Measurements from ENCODE around the gene FSIP1. TPM values are rescaled to one million over a fixed set of nuclear protein-coding genes. Genes with fewer than 3 reads are reported as not detected.

FSIP1 gene
- total RNA-seq, 1 donor from 2014 or later = 0.41 TPM

- TF ChIP-seq, protein P1, sequence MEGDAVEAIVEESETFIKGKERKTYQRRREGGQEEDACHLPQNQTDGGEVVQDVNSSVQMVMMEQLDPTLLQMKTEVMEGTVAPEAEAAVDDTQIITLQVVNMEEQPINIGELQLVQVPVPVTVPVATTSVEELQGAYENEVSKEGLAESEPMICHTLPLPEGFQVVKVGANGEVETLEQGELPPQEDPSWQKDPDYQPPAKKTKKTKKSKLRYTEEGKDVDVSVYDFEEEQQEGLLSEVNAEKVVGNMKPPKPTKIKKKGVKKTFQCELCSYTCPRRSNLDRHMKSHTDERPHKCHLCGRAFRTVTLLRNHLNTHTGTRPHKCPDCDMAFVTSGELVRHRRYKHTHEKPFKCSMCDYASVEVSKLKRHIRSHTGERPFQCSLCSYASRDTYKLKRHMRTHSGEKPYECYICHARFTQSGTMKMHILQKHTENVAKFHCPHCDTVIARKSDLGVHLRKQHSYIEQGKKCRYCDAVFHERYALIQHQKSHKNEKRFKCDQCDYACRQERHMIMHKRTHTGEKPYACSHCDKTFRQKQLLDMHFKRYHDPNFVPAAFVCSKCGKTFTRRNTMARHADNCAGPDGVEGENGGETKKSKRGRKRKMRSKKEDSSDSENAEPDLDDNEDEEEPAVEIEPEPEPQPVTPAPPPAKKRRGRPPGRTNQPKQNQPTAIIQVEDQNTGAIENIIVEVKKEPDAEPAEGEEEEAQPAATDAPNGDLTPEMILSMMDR (IDR thresholded peaks at IDR 0.05; ENCODE audit: unreplicated experiment) = no peak
- no peak for DNase-seq (ENCODE audit: low spot score)
- H3K4me3 Mint-ChIP-seq (ENCODE audit: unreplicated experiment) = no peak overlapping the region
- no peak overlapping the region for H3K27ac Mint-ChIP-seq (ENCODE audit: unreplicated experiment)
- no peaks in the 10 kb centered on the region for H3K9me3 Mint-ChIP-seq (ENCODE audit: unreplicated experiment)
- peaks cover 4% of the 10 kb centered on the region for H3K4me1 Mint-ChIP-seq (ENCODE audit: unreplicated experiment)
- no peaks in the 10 kb centered on the region for H3K36me3 Mint-ChIP-seq (ENCODE audit: low read depth, unreplicated experiment)
- no peaks in the 10 kb centered on the region for H3K27me3 Mint-ChIP-seq (ENCODE audit: unreplicated experiment)
These were observed 113.0 kb downstream of the FSIP1 start for GRCh38 chr15:39669661-39670060.

DNA sequence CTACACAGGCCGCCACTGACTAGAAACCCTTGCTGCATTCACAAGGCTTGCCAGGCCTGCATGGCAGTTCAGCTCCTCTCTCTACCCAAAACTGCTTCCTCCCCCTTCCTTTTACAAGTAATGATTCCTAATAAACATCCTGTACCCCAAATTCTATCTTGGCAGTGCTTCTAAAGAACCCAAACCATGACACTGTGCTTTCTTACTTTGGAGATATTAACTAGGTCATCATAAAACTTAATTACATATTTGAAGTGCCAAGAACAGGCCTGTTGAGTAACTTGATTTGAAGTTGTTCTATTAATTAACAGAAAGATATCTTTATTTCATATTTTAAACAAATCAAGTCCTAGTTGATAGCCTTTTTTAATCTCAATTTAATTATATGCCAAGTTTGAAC is 113.4 kb downstream of the FSIP1 start:
- H3K4me3 Mint-ChIP-seq (ENCODE audit: unreplicated experiment) = no peak overlapping the region
- H3K36me3 Mint-ChIP-seq (ENCODE audit: low read depth, unreplicated experiment) = no peaks in the 10 kb centered on the region
- no peak for DNase-seq (ENCODE audit: low spot score)
- H3K4me1 Mint-ChIP-seq (ENCODE audit: unreplicated experiment) = peaks cover 4% of the 10 kb centered on the region
- H3K9me3 Mint-ChIP-seq (ENCODE audit: unreplicated experiment) = no peaks in the 10 kb centered on the region
- H3K27ac Mint-ChIP-seq (ENCODE audit: unreplicated experiment) = no peak overlapping the region
- TF ChIP-seq, protein P1 (IDR thresholded peaks at IDR 0.05; ENCODE audit: unreplicated experiment) = no peak
- no peaks in the 10 kb centered on the region for H3K27me3 Mint-ChIP-seq (ENCODE audit: unreplicated experiment)

DNA sequence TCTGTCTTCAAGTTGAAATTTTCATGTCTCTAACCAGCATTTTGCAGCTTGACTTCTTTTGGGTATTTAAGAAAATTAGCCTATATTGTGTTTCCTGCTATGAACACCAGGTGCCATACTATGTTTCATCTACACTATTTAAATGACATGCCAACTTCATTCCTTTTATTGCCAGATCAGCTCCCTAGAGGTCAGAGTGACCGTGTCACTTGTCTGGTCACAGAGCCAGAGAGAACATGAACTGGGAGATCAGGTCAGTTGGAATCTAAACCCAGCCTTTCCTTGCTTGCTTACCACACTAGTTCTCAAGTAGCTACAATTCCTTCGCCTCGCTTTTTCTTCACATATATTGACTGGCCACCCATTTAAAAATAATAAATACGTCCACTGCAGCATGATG is 114.2 kb downstream of the FSIP1 start:
- TF ChIP-seq, protein P1 (IDR thresholded peaks at IDR 0.05; ENCODE audit: unreplicated experiment) = no peak
- no peak overlapping the region for H3K27ac Mint-ChIP-seq (ENCODE audit: unreplicated experiment)
- no peaks in the 10 kb centered on the region for H3K27me3 Mint-ChIP-seq (ENCODE audit: unreplicated experiment)
- no peaks in the 10 kb centered on the region for H3K36me3 Mint-ChIP-seq (ENCODE audit: low read depth, unreplicated experiment)
- peaks cover 4% of the 10 kb centered on the region for H3K4me1 Mint-ChIP-seq (ENCODE audit: unreplicated experiment)
- DNase-seq (ENCODE audit: low spot score) = no peak
- H3K4me3 Mint-ChIP-seq (ENCODE audit: unreplicated experiment) = no peak overlapping the region
- H3K9me3 Mint-ChIP-seq (ENCODE audit: unreplicated experiment) = no peaks in the 10 kb centered on the region

- no peak for DNase-seq (ENCODE audit: low spot score)
- Mint-ChIP-seq H3K36me3 (ENCODE audit: low read depth, unreplicated experiment) (no peaks in the 10 kb centered on the region), H3K27me3 (ENCODE audit: unreplicated experiment) (no peaks in the 10 kb centered on the region), H3K4me3 (ENCODE audit: unreplicated experiment) (no peak overlapping the region), H3K9me3 (ENCODE audit: unreplicated experiment) (no peaks in the 10 kb centered on the region), H3K27ac (ENCODE audit: unreplicated experiment) (no peak overlapping the region), H3K4me1 (ENCODE audit: unreplicated experiment) (peaks cover 4% of the 10 kb centered on the region)
- TF ChIP-seq, protein P1 (IDR thresholded peaks at IDR 0.05; ENCODE audit: unreplicated experiment) = no peak
These were observed 115.1 kb downstream of the FSIP1 start for GRCh38 chr15:39667382-39668127.

DNA sequence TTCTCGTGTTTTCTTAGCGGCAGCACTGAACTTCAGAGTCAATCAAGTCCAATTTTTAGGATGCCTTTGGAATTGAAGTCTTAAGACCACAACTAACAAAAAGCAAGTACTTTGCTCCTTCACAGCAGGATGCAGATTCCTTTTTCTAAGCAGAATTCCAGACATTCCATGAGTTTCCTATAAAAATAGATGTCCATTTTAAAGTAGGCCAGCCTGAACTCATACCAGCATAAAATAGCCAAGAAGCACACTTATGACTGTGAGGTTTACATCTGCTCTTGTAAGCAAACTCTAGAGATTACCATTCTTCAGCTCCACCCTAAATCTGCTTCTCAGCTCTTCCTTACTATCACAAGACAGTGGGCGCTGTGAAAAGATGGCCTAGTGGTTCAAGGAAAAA is 116.0 kb downstream of the FSIP1 start:
- Mint-ChIP-seq H3K4me3 (ENCODE audit: unreplicated experiment) (no peak overlapping the region), H3K4me1 (ENCODE audit: unreplicated experiment) (peaks cover 4% of the 10 kb centered on the region), H3K36me3 (ENCODE audit: low read depth, unreplicated experiment) (no peaks in the 10 kb centered on the region), H3K27me3 (ENCODE audit: unreplicated experiment) (no peaks in the 10 kb centered on the region), H3K9me3 (ENCODE audit: unreplicated experiment) (no peaks in the 10 kb centered on the region), H3K27ac (ENCODE audit: unreplicated experiment) (no peak overlapping the region)
- no peak for DNase-seq (ENCODE audit: low spot score)
- TF ChIP-seq, protein P1 (IDR thresholded peaks at IDR 0.05; ENCODE audit: unreplicated experiment) = no peak
